Kidney (tissue), 14 donors: ENCODE data around the gene MT1G. TPM values are rescaled to one million over a fixed set of nuclear protein-coding genes. Genes with fewer than 3 reads are reported as not detected.

Experiments
- DNase-seq, 5 donors: peaks; one replicate each; pipeline ENCODE4 v3.0.0-alpha.2; 2013 to 2020
- FAIRE-seq: peaks from 2 replicates; lab custom pipeline; 2012; peaks lifted over from hg19 to GRCh38; lab: Jason Lieb, UNC
- H3K27ac ChIP-seq, 2 donors: one replicate each; pipeline ENCODE4 v1.7.0; 2013; ENCODE audit warnings: low read depth in 2 of 2, low read length in 2 of 2, inconsistent platforms in 1 of 2
- H3K27me3 ChIP-seq: one replicate; pipeline ENCODE4 v1.7.1; 2013; ENCODE audit warnings: low read length, inconsistent platforms; ENCODE audit not compliant: control insufficient read depth, insufficient read depth
- H3K36me3 ChIP-seq, 3 donors: one replicate each; pipeline versions ENCODE4 v1.7.0 to v1.7.1; 2013; ENCODE audit warnings: low read length in 3 of 3, control low read depth in 1 of 3, inconsistent platforms in 1 of 3; ENCODE audit not compliant: insufficient read depth in 3 of 3, control insufficient read depth in 2 of 3
- H3K4me1 ChIP-seq, 3 donors: one replicate each; pipeline versions ENCODE4 v1.7.0 to v1.7.1; 2013; ENCODE audit warnings: low read length in 3 of 3, inconsistent platforms in 1 of 3, low read depth in 1 of 3; ENCODE audit not compliant: control insufficient read depth in 2 of 3, insufficient read depth in 2 of 3
- H3K4me3 ChIP-seq, 3 donors: one replicate each; pipeline versions ENCODE4 v1.7.0 to v1.8.1; 2013; ENCODE audit warnings: low read length in 3 of 3, control low read depth in 1 of 3, inconsistent platforms in 1 of 3
- H3K9ac ChIP-seq, 3 donors: one replicate each; pipeline versions ENCODE4 v1.7.0 to v1.7.1; 2013; ENCODE audit warnings: low read length in 3 of 3, control low read depth in 1 of 3, inconsistent platforms in 1 of 3
- H3K9me3 ChIP-seq, 3 donors: one replicate each; pipeline versions ENCODE4 v1.7.0 to v1.7.1; 2013; ENCODE audit warnings: low read length in 3 of 3, control low read depth in 1 of 3, inconsistent platforms in 1 of 3; ENCODE audit not compliant: control insufficient read depth in 2 of 3, insufficient read depth in 1 of 3
- intact Hi-C: fragments of 100-400 bp; cut with DNase I; formaldehyde crosslinking; loops from one replicate; pipeline ENCODE4 v1.11.1; 2022
- polyA plus RNA-seq: library from polyadenylated mRNA; stranded (reverse); fragments of 350-450 nt; fragmentation: Illumina TruSeq; extraction: RNeasy Lipid Tissue Mini Kit (QIAGEN cat#74804); gene quantifications from one replicate; pipeline ENCODE4 v1.2.3, GENCODE V29; 2014; ENCODE audit warnings: low read depth, low replicate concordance; ENCODE audit not compliant: insufficient read depth
- total RNA-seq: library from RNA; stranded (reverse); fragmentation: NEBNext Ultra II Directional; extraction: Animal tissue kit (Norgen Biotek cat#: 25700); gene quantifications from one replicate; pipeline ENCODE4 v1.2.1, GENCODE V29; 2021
- TF ChIP-seq, protein P1 (sequence below): IDR thresholded peaks from 3 replicates; pipeline ENCODE4 v1.5.1; 2012; ENCODE audit warnings: mild to moderate bottlenecking, moderate library complexity, borderline replicate concordance; ENCODE audit not compliant: insufficient read depth; ENCODE audit errors: extremely low read depth
- donor health status: control.
- donor health status: control.
- donor health status: control.
- donor health status: control.
- donor health status: control.
- donor health status: DM: yes; HTN: yes; CAD: no.
- donor health status: Normal renal cell carcinoma (clear cell type).

The MT1G gene
- total and polyA plus RNA-seq, 2 donors from 2014 or later = 33.6 to 2,564 TPM

DNA sequence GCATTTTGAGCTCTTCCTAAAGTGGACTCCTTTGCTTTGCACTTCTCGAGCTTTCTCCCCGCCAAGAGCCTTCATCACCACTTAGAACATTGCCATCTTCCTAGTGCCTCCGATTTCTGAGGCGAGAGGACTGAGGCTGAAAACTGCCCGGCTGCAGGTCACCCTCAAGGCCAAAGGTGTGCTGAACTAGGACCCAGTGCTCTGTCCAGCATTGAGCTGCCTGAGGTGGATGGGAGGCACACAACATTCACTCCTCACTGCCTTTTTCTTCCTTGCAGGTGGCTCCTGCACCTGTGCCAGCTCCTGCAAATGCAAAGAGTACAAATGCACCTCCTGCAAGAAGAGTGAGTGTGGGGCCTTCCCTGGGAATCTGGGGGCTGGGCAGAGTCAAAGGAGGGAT is 24.0 kb downstream of the MT1G start:
- Histone ChIP-seq H3K9ac (peak overlapping the region in 1 of 3 donors; percentile 47), H3K4me1 (peaks cover 0 to 9% (median 6%) of the 10 kb centered on the region in 3 donors), H3K36me3 (no peaks in the 10 kb centered on the region), H3K4me3 (peak overlapping the region in 2 of 3 donors; percentile 12 to 50), H3K9me3 (no peaks in the 10 kb centered on the region), H3K27ac (no peak overlapping the region), H3K27me3 (peaks cover 63% of the 10 kb centered on the region)
- FAIRE-seq (no peak), DNase-seq (no peak)
- intact Hi-C loops = no loop called here
- TF ChIP-seq, protein P1, sequence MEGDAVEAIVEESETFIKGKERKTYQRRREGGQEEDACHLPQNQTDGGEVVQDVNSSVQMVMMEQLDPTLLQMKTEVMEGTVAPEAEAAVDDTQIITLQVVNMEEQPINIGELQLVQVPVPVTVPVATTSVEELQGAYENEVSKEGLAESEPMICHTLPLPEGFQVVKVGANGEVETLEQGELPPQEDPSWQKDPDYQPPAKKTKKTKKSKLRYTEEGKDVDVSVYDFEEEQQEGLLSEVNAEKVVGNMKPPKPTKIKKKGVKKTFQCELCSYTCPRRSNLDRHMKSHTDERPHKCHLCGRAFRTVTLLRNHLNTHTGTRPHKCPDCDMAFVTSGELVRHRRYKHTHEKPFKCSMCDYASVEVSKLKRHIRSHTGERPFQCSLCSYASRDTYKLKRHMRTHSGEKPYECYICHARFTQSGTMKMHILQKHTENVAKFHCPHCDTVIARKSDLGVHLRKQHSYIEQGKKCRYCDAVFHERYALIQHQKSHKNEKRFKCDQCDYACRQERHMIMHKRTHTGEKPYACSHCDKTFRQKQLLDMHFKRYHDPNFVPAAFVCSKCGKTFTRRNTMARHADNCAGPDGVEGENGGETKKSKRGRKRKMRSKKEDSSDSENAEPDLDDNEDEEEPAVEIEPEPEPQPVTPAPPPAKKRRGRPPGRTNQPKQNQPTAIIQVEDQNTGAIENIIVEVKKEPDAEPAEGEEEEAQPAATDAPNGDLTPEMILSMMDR = no peak

DNA sequence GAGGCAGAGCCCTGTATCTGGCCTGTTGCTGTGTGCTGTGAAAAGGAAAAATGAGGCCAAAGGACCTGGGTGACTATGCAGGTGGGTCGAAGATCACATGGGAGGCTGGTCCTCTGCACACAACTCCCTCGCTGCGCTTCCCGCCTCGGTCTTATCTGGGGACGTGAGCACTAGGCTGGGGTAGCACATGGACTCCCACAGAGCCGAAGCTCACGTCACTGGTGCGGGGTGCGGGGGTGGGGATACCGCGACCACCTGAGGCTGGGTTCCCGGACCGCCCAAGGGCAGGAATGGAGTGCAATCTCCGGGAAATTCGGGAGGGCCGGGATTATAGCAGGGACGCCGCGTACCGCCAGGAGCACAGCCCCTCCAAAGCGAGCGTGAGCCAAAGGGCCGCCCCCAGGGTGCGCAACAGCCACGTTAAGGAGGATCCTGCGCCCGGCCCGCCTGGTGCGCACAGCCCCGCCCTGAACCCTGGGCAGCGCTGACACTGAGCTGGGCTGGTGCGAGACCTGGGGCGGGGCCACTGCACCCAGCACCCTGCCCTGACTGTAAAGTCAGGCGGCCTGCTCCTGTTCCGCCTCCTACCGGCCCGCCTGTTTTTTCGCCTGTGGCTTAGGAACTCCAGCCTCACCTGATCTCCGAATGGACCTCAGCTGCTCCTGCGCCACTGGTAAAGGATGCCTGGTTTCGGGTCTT is 24.6 kb downstream of the MT1G start:
- no peaks in the 10 kb centered on the region for H3K36me3 ChIP-seq
- FAIRE-seq = no peak
- peak overlapping the region in 1 of 3 donors; percentile 47 for H3K9ac ChIP-seq
- no peak overlapping the region for H3K27ac ChIP-seq
- H3K4me3 ChIP-seq = peak overlapping the region in 2 of 3 donors; percentile 16 to 50
- intact Hi-C loops = no loop called here
- TF ChIP-seq, protein P1 = peak; percentile 42
- peak in 3 of 5 donors; percentile 50 to 93 (median 58) for DNase-seq
- no peaks in the 10 kb centered on the region for H3K9me3 ChIP-seq
- peaks cover 66% of the 10 kb centered on the region for H3K27me3 ChIP-seq
- peaks cover 0 to 13% (median 6%) of the 10 kb centered on the region in 3 donors for H3K4me1 ChIP-seq

DNA sequence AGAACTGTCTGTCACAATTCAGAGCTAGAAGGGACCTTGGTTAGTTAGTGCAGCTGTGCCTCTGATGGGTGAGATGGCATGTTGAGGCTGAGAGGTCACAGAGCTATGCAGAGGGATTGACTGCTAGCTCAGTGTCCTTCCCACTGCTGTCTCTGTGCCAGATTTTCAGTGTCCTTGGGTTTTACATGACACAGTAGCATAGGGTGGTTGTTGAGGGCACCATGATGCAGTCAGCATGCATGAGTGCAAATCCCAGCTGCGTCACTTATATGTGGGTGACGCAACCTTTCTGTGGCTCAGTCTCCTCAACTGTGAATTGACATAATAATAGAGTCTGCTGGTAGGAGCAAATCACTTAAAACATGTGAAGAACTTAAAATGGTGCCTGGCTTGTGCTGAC is 26.7 kb downstream of the MT1G start:
- H3K9ac ChIP-seq = no peak overlapping the region
- no peak overlapping the region for H3K27ac ChIP-seq
- FAIRE-seq (no peak), DNase-seq (no peak)
- H3K36me3 ChIP-seq = no peaks in the 10 kb centered on the region
- peaks cover 0 to 18% (median 6%) of the 10 kb centered on the region in 3 donors for H3K4me1 ChIP-seq
- intact Hi-C loops = no loop called here
- no peaks in the 10 kb centered on the region for H3K9me3 ChIP-seq
- H3K27me3 ChIP-seq = peaks cover 72% of the 10 kb centered on the region
- H3K4me3 ChIP-seq = no peak overlapping the region
- TF ChIP-seq, protein P1 = no peak
